Thyroid gland (tissue), 4 donors: ENCODE results near the gene CCR8.

Experiments
- CTCF ChIP-seq, 6 experiments: fragments of 200-600 bp in 3 of 6; fragments of 450-650 bp in 3 of 6; sonication (generic) in 3 of 6; IDR thresholded peaks; one replicate each; pipeline ENCODE4 v1.5.1; 2016 to 2019; ENCODE audit warnings: antibody characterized with exemption in 6 of 6, mild to moderate bottlenecking in 2 of 6, inconsistent platforms in 1 of 6, moderate library complexity in 1 of 6
- POLR2A ChIP-seq, 2 donors: fragments of 450-650 bp; IDR thresholded peaks; one replicate each; pipeline ENCODE4 v1.6.1; 2017; ENCODE audit warnings: antibody characterized with exemption in 2 of 2, mild to moderate bottlenecking in 2 of 2, moderate library complexity in 1 of 2

- TF ChIP-seq POLR2A (IDR thresholded peaks at IDR 0.05) (no peak), CTCF (IDR thresholded peaks at IDR 0.05) (no peak)
Observed at GRCh38 chr3:39280571-39280970, 48.9 kb upstream of the CCR8 start.
